ENCODE measurements around the gene C22orf39. TPM values are rescaled to one million over a fixed set of nuclear protein-coding genes. Genes with fewer than 3 reads are reported as not detected.

The C22orf39 gene
- total RNA-seq, 1 experiment from 2014 or later: 19.3 TPM

DNA sequence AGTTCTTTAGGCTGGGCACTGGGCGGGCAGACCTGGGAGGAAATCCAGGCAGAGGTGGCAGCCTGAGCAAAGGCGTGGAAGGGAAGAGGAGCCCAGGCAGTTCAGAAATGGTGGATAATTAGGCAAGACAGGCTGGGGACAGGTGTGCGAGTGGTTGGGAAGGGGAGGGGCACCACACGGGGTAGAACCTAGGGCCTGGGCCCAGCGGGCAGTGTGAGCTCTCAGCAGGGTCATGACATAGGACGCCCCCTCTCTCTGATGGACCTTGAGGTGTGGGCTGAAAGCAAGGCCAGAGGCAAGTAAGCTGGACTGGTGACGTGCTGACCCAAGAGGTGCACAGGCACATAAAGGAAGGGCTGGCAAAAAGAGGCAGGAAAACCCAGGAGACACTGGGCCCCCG is 24.7 kb upstream of the C22orf39 start:
- no peak for DNase-seq
- H3K9me3 ChIP-seq (ENCODE audit: control insufficient read depth, low read depth, low read length): no peaks in the 10 kb centered on the region
- H3K4me3 Mint-ChIP-seq: no peak overlapping the region
- no peak overlapping the region for H2BK12ac ChIP-seq (ENCODE audit: insufficient read length, low read depth, low read length)
- H3K4ac ChIP-seq (ENCODE audit: low read depth, low read length): no peak overlapping the region
- H2BK5ac ChIP-seq (ENCODE audit: insufficient read length, low read length): no peak overlapping the region
- no peak overlapping the region; the same call in 1 of the 2 replicates for H3K14ac ChIP-seq (ENCODE audit: insufficient read depth, low read length)
- no peak overlapping the region for H3K9ac ChIP-seq (ENCODE audit: extremely low read depth, insufficient read length, low read length)
- H3T11ph ChIP-seq (ENCODE audit: low read length): no peak overlapping the region
- H3K23ac ChIP-seq (ENCODE audit: insufficient read length, low read depth, low read length): no peak overlapping the region
- H3K9me3 Mint-ChIP-seq: no peaks in the 10 kb centered on the region; a peak in 1 of 5 replicates
- H2BK120ac ChIP-seq (ENCODE audit: low read depth, low read length, poor library complexity, severe bottlenecking): no peak overlapping the region
- no peak overlapping the region for H2BK15ac ChIP-seq (ENCODE audit: low read depth, low read length)
- WGBS (ENCODE audit: extremely low coverage, insufficient read length, low lambda C conversion rate): no CpG with 5 or more reads among the region's 8 CpGs
- peaks cover 42 to 74% (median 65%) of the 10 kb centered on the region in 3 experiments; a peak in 6 of 7 replicates for H3K36me3 Mint-ChIP-seq (ENCODE audit: insufficient read depth in 1 of 3, low read depth in 3 of 3)
- H3K79me1 ChIP-seq (ENCODE audit: insufficient read depth, low read depth, low read length, poor library complexity, severe bottlenecking): peaks cover 3% of the 10 kb centered on the region
- no peak overlapping the region for H3K27ac ChIP-seq (ENCODE audit: insufficient read length, low read depth, low read length)
- H4K91ac ChIP-seq (ENCODE audit: insufficient read length, low read depth, low read length): no peak overlapping the region
- no peak overlapping the region for H2AK5ac ChIP-seq (ENCODE audit: insufficient read length, low read length)
- H3K4me1 ChIP-seq (ENCODE audit: insufficient read depth, low read length): no peaks in the 10 kb centered on the region
- H3K27me3 Mint-ChIP-seq (ENCODE audit: low read depth): no peaks in the 10 kb centered on the region
- peaks cover 2% of the 10 kb centered on the region; the same call in 1 of the 2 replicates for H3K79me2 ChIP-seq (ENCODE audit: insufficient read depth, low read length)
- no peak overlapping the region for H3K27ac Mint-ChIP-seq
- H2BK20ac ChIP-seq (ENCODE audit: low read depth, low read length, poor library complexity, severe bottlenecking): no peak overlapping the region
- H4K8ac ChIP-seq (replicated peaks; ENCODE audit: insufficient read length, low read depth, low read length): no peak overlapping the region
- H4K20me1 ChIP-seq (ENCODE audit: control insufficient read depth, insufficient read depth, insufficient read length): no peaks in the 10 kb centered on the region
- H2AFZ ChIP-seq (ENCODE audit: low read length): no peak overlapping the region
- H3K56ac ChIP-seq (ENCODE audit: insufficient read length, low read depth, low read length): no peak overlapping the region
- H3K27me3 ChIP-seq (ENCODE audit: insufficient read depth, low read length): no peaks in the 10 kb centered on the region
- H4K5ac ChIP-seq (ENCODE audit: insufficient read length, low read depth, low read length): no peak overlapping the region
- peaks cover under 1 to 2% of the 10 kb centered on the region in 2 experiments; a peak in 2 of 4 replicates for H3K4me1 Mint-ChIP-seq
- H3K18ac ChIP-seq (ENCODE audit: insufficient read length, low read depth, low read length): no peak overlapping the region
- H3K23me2 ChIP-seq (ENCODE audit: insufficient read length, low read depth, low read length, poor library complexity, severe bottlenecking): no peaks in the 10 kb centered on the region
- H3K4me2 ChIP-seq (ENCODE audit: insufficient read depth, insufficient read length, low read length): no peak overlapping the region
- TF ChIP-seq CTCF (conservative IDR thresholded peaks at IDR 0.05): no peak

Measured in H9 (cell line).